Uterus (tissue), 2 donors: ENCODE data around the gene SMC1A.

Source experiments
- CTCF ChIP-seq, 4 experiments: fragments of 200-600 bp in 2 of 4; fragments of 450-650 bp in 2 of 4; sonication (generic) in 2 of 4; IDR thresholded peaks; one replicate each; pipeline ENCODE4 v1.5.1; 2016 to 2019; ENCODE audit warnings: antibody characterized with exemption in 4 of 4, mild to moderate bottlenecking in 2 of 4, moderate library complexity in 1 of 4
- POLR2A ChIP-seq, 2 donors: fragments of 450-650 bp; IDR thresholded peaks; one replicate each; pipeline ENCODE4 v1.6.1; 2016; ENCODE audit warnings: antibody characterized with exemption in 2 of 2, mild to moderate bottlenecking in 1 of 2, moderate library complexity in 1 of 2

GRCh38 chrX:53421125-53421524 is 1.3 kb downstream of the SMC1A start:
- TF ChIP-seq CTCF (IDR thresholded peaks at IDR 0.05) (no peak), POLR2A (IDR thresholded peaks at IDR 0.05) (no peak)
